Ovary (tissue), 3 donors: Measurements from ENCODE around the gene TOGARAM2.

ENCODE experiments used
- CTCF ChIP-seq, 3 donors: fragments of 450-650 bp in 2 of 3; fragments of 200-600 bp in 1 of 3; IDR thresholded peaks; one replicate each; pipeline versions ENCODE4 v1.5.1 to v1.8.0; 2016 to 2022; ENCODE audit warnings: antibody characterized with exemption in 3 of 3, mild to moderate bottlenecking in 1 of 3
- EP300 ChIP-seq: sonication (generic); formaldehyde crosslinking; IDR thresholded peaks from one replicate; pipeline ENCODE4 v1.6.1; 2017; ENCODE audit warnings: antibody characterized with exemption
- POLR2A ChIP-seq: fragments of 450-650 bp; IDR thresholded peaks from one replicate; pipeline ENCODE4 v1.6.1; 2017; ENCODE audit warnings: antibody characterized with exemption, mild to moderate bottlenecking, moderate library complexity
- donor health status: DM: no; HTN: no; CAD: no.

- no peak for TF ChIP-seq POLR2A
- TF ChIP-seq CTCF (IDR thresholded peaks at IDR 0.05), result no peak
- TF ChIP-seq EP300, result no peak
Observed at GRCh38 chr2:29054430-29054829, 73.3 kb downstream of the TOGARAM2 start.
